RKO (cell line): ENCODE data around the gene PLCL1.

ENCODE experiments used
- DNase-seq: peaks from one replicate; pipeline ENCODE4 v3.0.0-alpha.2; 2016; ENCODE audit warnings: low spot score

PLCL1 gene

GRCh38 chr2:197804049-197804757 lies at the start of gene PLCL1:
TSS of gene PLCL1 (plus strand) at chr2:197804593.
- DNase-seq, result no peak

GRCh38 chr2:197759013-197759412 lies 45.4 kb upstream of the PLCL1 start:
- no peak for DNase-seq

- no peak for DNase-seq
Observed at GRCh38 chr2:197759625-197760292, 44.6 kb upstream of the PLCL1 start.

GRCh38 chr2:197760293-197760657 lies 44.1 kb upstream of the PLCL1 start:
- DNase-seq, result no peak

GRCh38 chr2:197777823-197778407 lies 26.5 kb upstream of the PLCL1 start:
- DNase-seq, result peak; percentile 60

DNA sequence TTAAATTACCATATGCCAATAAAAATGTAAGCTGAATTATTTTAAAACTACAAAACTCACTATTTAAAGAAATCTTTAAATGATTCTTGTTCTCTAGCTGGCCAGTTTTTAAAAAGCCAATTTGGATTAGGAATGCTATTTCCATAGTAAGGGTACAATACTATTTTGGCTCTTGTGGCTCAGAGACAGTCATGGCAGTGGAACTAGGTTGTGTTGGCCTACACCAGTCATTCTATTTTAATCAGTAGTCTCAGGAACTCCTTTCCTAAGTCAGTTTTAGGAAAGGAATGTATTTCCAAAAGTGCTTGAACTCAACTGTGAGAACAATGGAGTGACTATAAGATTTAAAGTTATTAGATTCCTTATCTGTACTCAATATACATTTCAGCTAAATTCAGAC lies 25.1 kb upstream of the PLCL1 start:
- no peak for DNase-seq

DNA sequence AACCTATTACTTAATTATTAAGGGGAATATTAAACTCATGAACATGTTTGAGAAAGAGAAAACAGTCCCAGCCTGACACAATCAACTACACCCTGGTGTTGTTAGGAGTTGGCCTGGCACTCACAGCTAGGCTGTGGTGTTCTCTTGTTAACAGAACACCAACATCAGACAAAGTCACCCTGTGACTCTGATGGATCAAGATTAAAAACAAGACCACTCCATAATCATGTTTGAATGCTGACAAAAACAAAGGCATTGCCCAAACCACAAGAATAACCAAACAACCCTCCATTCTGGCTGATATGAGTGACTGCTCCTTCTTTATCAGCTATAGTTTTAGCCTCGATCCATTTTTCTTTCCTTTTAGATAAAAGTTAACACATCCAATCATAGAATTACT lies 22.3 kb upstream of the PLCL1 start:
- no peak for DNase-seq

DNA sequence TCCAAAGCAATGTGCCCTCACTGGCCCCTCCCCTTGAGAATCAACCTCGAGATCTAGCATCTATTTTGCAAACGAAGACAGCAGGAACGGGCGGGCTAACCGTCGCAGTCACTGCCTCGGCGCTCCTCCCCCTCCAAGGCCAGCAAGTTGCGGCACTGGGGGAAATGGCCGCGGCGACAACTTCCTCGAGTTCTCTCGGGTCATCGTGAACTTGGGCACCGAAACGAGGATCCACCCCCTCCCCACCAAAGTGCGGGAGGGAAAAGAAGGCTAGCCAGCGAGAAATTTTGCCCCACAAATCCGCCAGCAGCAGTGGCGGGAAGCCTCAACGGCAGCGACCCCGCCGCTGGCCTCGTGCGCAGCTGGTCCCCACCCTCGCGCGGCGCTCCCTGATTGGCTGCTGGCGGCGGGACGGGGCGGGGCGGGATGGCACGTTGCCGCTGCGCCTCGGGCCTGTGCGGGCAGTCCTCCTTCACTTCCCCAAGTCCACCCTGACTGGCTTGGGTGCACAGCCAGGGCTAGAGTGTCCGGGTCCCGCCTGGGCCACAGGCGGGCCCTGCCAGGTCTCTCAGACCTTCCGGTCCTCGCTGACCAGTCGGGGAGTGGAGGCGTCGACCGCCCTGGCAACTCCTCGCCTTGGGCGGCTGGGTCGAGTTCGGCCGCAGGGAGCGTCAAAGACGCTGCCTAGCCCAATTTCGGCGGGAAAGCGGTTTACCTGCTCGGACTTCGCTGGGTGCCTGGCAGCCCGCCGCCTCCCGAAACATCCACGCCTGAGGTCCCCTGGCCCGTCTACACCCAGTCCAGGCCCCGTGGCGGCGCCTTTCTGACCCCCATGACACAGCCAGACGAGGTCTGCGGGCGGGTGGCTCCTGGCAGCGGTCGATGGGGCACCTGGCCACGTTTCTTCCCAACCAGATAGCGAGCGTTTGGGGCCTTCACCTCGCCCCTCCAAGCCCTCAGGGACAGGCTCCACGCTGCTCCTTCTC lies 19.1 kb upstream of the PLCL1 start, which contains the start of gene BOLL:
Gene BOLL (minus strand): TSS at position 364 of the 986 bp plus-strand sequence. CDS start 3,469 bp downstream, outside the sequence.
- DNase-seq, result no peak

GRCh38 chr2:197786010-197786877 lies 18.1 kb upstream of the PLCL1 start:
- DNase-seq, result no peak

- no peak for DNase-seq
Observed at GRCh38 chr2:197793456-197793855, 10.9 kb upstream of the PLCL1 start.

- DNase-seq, result no peak
Observed at GRCh38 chr2:197795277-197795676, 9.1 kb upstream of the PLCL1 start.

- DNase-seq, result no peak
Observed at GRCh38 chr2:197798187-197798586, 6.2 kb upstream of the PLCL1 start.

GRCh38 chr2:197799068-197799467 lies 5.3 kb upstream of the PLCL1 start:
- DNase-seq, result no peak

- DNase-seq, result no peak
Observed at GRCh38 chr2:197800091-197800490, 4.3 kb upstream of the PLCL1 start.

GRCh38 chr2:197801033-197801432 lies 3.4 kb upstream of the PLCL1 start:
- no peak for DNase-seq

DNA sequence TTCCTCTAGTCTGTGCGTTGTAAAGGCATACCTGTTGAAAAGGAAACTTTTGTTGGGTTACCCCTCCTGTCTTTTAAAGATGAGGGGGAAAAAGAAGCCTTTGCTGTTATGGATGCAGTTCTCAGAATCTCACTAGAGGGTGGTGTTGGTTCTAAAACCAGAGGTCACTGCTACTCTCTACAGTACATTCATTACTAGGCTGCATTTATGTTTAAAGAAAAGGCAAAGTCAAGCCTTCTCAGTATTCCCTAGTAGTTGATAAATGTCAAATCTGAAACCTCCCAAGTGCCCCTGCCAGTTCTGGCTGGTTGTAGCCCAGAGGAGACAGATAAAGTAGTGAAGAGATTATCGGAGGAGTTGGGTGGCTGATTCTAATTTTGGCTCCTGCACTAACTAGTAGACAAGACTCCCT lies 1.4 kb upstream of the PLCL1 start:
- peak; percentile 61 for DNase-seq

DNA sequence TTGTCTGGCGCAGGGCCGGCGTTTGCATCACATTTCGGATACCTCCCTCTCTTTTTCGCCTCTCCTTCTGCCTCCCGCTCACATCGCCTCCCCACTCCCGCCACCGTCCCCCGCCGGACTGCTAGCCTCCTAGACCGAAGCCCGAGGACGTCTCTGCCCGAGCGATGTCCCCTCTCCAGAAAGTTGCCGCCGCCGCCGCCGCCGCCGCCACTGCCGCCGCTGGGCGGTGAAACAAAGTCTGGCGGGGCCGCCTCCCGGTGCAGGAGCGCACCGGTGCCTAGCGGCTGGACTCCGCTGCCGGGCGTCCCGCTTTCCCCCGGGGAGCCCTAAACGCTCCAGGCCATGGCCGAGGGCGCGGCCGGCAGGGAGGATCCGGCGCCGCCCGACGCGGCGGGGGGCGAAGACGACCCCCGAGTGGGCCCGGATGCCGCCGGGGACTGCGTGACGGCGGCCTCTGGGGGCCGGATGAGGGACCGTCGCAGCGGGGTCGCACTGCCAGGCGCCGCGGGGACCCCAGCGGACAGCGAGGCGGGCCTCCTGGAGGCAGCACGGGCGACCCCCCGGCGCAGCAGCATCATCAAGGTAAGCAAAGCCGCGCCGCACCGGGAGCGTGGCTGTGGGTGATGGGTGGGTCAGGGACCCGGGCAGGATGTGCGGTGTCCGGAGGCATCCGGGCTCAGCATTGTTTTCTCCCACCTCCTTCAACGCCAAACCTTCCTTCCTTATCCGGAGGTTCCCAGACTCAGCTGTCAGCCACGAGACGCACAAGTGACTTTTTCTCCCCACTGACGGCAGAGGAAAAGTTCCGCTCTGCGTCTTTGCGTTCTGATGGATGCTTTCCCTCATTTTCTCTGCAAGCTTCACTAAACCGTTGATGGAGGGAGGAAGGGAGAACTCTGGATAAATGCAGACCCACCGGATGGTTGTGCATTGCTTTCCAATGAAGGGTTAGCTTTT lies 643 bp downstream of the PLCL1 start:
- no peak for DNase-seq

GRCh38 chr2:197805715-197806633 lies 1.6 kb downstream of the PLCL1 start:
- no peak for DNase-seq

GRCh38 chr2:197809064-197809463 lies 4.7 kb downstream of the PLCL1 start:
- DNase-seq, result no peak
